Measurements from ENCODE around the gene EXD1. TPM values are rescaled to one million over a fixed set of nuclear protein-coding genes. Genes with fewer than 3 reads are reported as not detected.
A peak's percentile ranks its signal among the peaks of the same experiment; 100 is the strongest.

The EXD1 gene
- total RNA-seq, 1 experiment from 2014 or later, result not detected

GRCh38 chr15:41161736-41162135 lies 68.8 kb downstream of the EXD1 start:
- Histone ChIP-seq H3K4me3 (no peak overlapping the region), H3K36me3 (ENCODE audit: low read depth) (no peaks in the 10 kb centered on the region), H3F3A (ENCODE audit: insufficient read depth, low read depth) (peaks cover 23% of the 10 kb centered on the region; the same call in 1 of the 2 replicates), H4K20me1 (ENCODE audit: insufficient read depth) (no peaks in the 10 kb centered on the region), H3K4me1 (replicated peaks; ENCODE audit: insufficient read depth) (peaks cover 22% of the 10 kb centered on the region), H3K27me3 (ENCODE audit: insufficient read depth, low read depth) (no peaks in the 10 kb centered on the region), H3K4me2 (peak overlapping the region; percentile 49; the same call in 1 of the 2 replicates), H3K9me3 (ENCODE audit: insufficient read depth, low read depth) (no peaks in the 10 kb centered on the region), H3K27ac (peak overlapping the region; percentile 61), H3K9me2 (ENCODE audit: insufficient read depth) (no peaks in the 10 kb centered on the region), H2AFZ (peak overlapping the region; percentile 25; the same call in 1 of the 2 replicates), H3K79me2 (ENCODE audit: low read depth) (no peaks in the 10 kb centered on the region)
- no TSS peak for BruUV-seq (replicated peaks)
- ChIA-PET CTCF (no interaction called here), POLR2A (ENCODE audit: unreplicated experiment) (no interaction called here)
- peak in 1 of 2 experiments; percentile 34 for DNase-seq
- TF ChIP-seq EZH2 (IDR thresholded peaks at IDR 0.05; ENCODE audit: low read depth) (no peak), CTCF (conservative IDR thresholded peaks at IDR 0.05) (no peak)
- intact Hi-C loops (cut with micrococcal nuclease; ENCODE audit: unreplicated experiment), result no loop called here

- H3K36me3 ChIP-seq (ENCODE audit: low read depth), result no peaks in the 10 kb centered on the region
- peak overlapping the region; percentile 49; the same call in 1 of the 2 replicates for H3K4me2 ChIP-seq
- peaks cover 22% of the 10 kb centered on the region for H3K4me1 ChIP-seq (replicated peaks; ENCODE audit: insufficient read depth)
- BruUV-seq (replicated peaks), result no TSS peak
- peaks cover 23% of the 10 kb centered on the region; the same call in 1 of the 2 replicates for H3F3A ChIP-seq (ENCODE audit: insufficient read depth, low read depth)
- intact Hi-C loops (cut with micrococcal nuclease; ENCODE audit: unreplicated experiment), result no loop called here
- no peak for TF ChIP-seq EZH2 (IDR thresholded peaks at IDR 0.05; ENCODE audit: low read depth)
- no peak for TF ChIP-seq CTCF (conservative IDR thresholded peaks at IDR 0.05)
- POLR2A ChIA-PET (ENCODE audit: unreplicated experiment), result no interaction called here
- DNase-seq, result peak in 1 of 2 experiments; percentile 64
- H3K27ac ChIP-seq, result peak overlapping the region; percentile 61
- H4K20me1 ChIP-seq (ENCODE audit: insufficient read depth), result no peaks in the 10 kb centered on the region
- H2AFZ ChIP-seq, result peak overlapping the region; percentile 25; the same call in 1 of the 2 replicates
- H3K9me2 ChIP-seq (ENCODE audit: insufficient read depth), result no peaks in the 10 kb centered on the region
- H3K79me2 ChIP-seq (ENCODE audit: low read depth), result no peaks in the 10 kb centered on the region
- CTCF ChIA-PET, result no interaction called here
- no peaks in the 10 kb centered on the region for H3K27me3 ChIP-seq (ENCODE audit: insufficient read depth, low read depth)
- no peak overlapping the region for H3K4me3 ChIP-seq
- H3K9me3 ChIP-seq (ENCODE audit: insufficient read depth, low read depth), result no peaks in the 10 kb centered on the region
Observed at GRCh38 chr15:41161336-41161735, 69.2 kb downstream of the EXD1 start.

GRCh38 chr15:41160639-41161315 lies 69.8 kb downstream of the EXD1 start:
- TF ChIP-seq EZH2 (IDR thresholded peaks at IDR 0.05; ENCODE audit: low read depth) (no peak), CTCF (conservative IDR thresholded peaks at IDR 0.05) (no peak)
- peak in 1 of 2 experiments; percentile 66 for DNase-seq
- Histone ChIP-seq H3K27me3 (ENCODE audit: insufficient read depth, low read depth) (no peaks in the 10 kb centered on the region), H3K9me2 (ENCODE audit: insufficient read depth) (no peaks in the 10 kb centered on the region), H4K20me1 (ENCODE audit: insufficient read depth) (no peaks in the 10 kb centered on the region), H2AFZ (no peak overlapping the region), H3K4me3 (no peak overlapping the region), H3F3A (ENCODE audit: insufficient read depth, low read depth) (peaks cover 23% of the 10 kb centered on the region; the same call in 1 of the 2 replicates), H3K4me2 (peak overlapping the region; percentile 49), H3K4me1 (replicated peaks; ENCODE audit: insufficient read depth) (peaks cover 22% of the 10 kb centered on the region), H3K79me2 (ENCODE audit: low read depth) (no peaks in the 10 kb centered on the region), H3K36me3 (ENCODE audit: low read depth) (no peaks in the 10 kb centered on the region), H3K27ac (peak overlapping the region; percentile 61), H3K9me3 (ENCODE audit: insufficient read depth, low read depth) (no peaks in the 10 kb centered on the region)
- ChIA-PET CTCF (no interaction called here), POLR2A (ENCODE audit: unreplicated experiment) (no interaction called here)
- intact Hi-C loops (cut with micrococcal nuclease; ENCODE audit: unreplicated experiment), result no loop called here
- BruUV-seq (replicated peaks), result no TSS peak

Measured in PC-9 (cell line).